Adrenal gland (tissue), 5 donors: Measurements from ENCODE around the gene DOCK6.

Experiments
- CTCF ChIP-seq, 6 experiments: fragments of 450-650 bp in 4 of 6; fragments of 200-600 bp in 2 of 6; sonication (generic) in 1 of 6; IDR thresholded peaks; 1 replicate in 5 of 6; 2 replicates in 1 of 6; pipeline versions ENCODE4 v1.5.1 to v1.8.0; 2016 to 2021; ENCODE audit warnings: antibody characterized with exemption in 6 of 6, mild to moderate bottlenecking in 2 of 6, moderate library complexity in 1 of 6
- POLR2A ChIP-seq, 2 donors: fragments of 450-650 bp; IDR thresholded peaks; one replicate each; pipeline ENCODE4 v1.6.1; 2017; ENCODE audit warnings: antibody characterized with exemption in 2 of 2, mild to moderate bottlenecking in 2 of 2, moderate library complexity in 1 of 2
- donor health status: DM: no; HTN: no; CAD: no.

GRCh38 chr19:11273296-11273695 lies 11.0 kb upstream of the DOCK6 start:
- TF ChIP-seq POLR2A (IDR thresholded peaks at IDR 0.05) (no peak), CTCF (IDR thresholded peaks at IDR 0.05) (no peak)
